Activated CD4-positive, alpha-beta T cell treated with anti-CD3 and anti-CD28 coated beads, Interleukin-2, amount 50 U/mL, for 16 hours (primary cell): Measurements from ENCODE around the gene HSPA9.

Experiments
- DNase-seq: peaks from one replicate; pipeline ENCODE4 v3.0.0-alpha.2; 2020

Gene HSPA9

DNA sequence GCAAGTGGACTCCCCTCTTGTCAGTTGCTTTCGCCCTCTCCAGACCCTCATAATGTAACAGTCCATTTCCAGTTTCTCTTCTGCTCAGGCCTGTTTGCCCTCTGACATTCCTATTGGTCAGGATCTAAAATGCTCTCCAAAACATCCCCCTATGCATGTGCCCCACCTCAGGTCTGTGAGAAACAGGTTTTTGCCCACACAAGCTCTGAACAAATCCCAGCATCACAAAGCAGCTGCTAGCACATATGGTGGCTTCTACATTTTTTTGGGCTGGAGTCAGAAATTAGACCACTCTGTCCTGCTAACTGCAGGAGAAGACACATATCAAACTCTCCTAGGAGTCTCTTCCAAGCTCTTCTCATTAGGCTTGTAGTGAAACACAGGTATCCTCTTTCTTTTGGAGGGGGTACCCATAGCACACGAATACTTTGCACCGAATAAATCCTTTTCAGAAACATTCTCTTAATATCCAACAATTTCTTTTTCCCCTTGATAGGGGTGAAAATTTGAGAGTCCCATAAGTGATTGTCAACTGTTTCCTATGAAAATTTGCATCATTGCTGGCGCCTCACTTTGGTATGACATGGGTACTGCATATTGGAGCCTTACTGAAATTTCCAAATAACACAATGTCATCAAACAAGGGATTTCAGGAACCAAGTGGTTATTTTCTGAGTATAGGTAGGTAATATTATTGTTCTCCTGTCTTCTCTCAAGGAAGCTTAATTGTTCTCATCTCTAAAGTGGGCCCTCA lies 19.3 kb upstream of the HSPA9 start:
- DNase-seq, result no peak

DNA sequence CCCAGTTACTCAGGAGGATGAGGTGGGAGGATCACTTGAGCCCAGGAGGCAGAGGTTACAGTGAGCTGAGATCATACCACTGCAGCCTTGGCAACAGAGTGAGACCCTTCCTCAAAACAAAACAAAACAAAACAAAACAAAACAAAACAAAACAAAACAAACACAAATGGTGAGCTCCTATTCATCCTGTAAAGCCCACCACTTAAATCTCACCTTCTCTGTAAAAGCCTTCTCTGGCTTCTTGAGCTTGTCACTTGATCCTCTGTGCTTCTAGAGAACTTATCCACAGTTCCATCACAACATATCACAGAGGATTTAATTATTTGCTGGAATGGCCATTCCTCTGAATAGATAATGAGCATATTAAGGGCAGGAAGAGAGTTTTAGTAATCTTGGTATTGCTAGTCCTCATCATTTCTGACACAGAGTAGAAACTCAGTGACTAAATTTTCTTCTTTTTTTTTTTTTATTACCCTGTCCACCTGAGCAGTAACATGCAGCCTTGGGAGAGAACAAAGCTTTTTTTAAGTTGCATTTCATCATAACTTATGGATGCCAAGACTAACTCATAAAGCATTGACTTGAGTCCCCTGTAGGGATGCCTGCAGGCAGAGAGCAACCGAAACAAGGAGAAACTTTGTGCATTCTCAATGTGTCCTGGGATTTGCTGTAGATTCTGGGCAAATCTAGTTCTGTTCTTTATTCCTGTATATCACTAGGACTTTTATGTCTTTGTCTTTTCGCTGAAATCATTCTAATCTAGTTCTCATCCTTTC lies 13.0 kb upstream of the HSPA9 start:
- DNase-seq, result no peak

DNA sequence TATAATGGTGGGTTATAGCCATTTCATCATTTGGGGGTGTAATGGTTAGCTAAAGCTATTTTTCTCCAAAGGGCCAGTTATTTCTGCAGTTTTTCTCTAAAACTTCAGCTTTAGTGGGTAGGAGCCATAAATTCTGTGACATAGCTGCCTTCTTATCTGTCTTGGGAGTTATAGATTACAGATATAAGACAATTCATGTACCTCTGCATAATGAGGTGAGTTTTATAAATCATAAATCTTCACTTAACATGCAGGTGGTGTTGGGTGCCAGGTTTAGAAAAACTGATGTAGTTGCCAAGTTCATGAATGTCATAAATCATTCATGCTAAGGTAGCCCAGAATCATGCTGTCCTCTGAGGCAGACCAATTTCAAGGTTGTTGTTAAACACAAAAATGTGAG lies 10.0 kb upstream of the HSPA9 start:
- DNase-seq, result no peak

DNA sequence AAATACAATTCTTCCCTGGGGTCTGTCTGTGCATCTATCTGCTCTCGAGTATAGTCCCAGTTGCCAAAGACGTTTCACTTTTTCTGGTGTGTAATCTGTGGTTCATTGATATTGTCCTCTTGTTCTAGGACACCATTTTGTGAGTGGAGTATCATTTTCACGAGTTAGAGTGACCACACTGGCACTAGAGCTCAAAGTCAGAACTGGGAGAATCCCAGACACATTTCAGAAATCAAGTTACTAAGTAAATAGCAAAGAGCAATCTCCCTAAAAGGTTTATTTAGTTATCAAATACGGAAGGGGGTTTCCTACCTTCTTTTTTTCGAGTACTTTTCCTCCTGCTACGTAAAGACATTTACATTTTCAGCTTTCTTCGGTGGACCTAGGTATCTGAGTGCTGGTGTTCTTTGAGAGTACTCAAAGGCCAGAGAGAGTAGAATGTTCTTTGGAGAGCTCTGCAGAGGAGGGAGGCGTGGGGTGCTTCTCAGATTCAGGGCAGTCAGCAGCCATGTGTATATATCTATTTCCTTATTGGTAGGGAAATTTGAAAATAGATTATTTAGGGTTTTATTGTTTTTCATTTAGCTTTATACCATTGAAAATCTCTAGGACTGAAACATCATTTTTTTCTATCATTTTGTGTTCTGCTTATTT lies 8.9 kb upstream of the HSPA9 start:
- no peak for DNase-seq

DNA sequence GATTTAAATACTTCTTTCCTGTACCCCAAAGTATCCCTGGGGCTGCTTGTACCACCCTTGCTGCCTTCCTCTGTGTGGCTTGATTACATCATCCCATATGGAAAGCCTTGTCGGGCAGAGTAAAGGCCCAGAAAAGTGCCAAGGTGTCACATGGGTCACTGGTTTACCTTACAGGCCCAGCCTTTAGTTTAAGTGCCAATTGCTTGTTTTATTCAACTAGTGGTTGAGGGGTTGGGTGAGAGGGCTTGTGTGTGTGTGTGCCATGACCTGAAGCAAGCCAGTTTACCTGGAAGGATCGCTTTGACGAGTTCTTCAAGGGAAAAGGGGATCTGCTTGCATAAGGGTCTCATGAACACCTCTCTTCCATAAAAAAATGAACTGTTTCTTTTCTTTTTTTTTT lies 7.8 kb upstream of the HSPA9 start:
- DNase-seq, result no peak

DNA sequence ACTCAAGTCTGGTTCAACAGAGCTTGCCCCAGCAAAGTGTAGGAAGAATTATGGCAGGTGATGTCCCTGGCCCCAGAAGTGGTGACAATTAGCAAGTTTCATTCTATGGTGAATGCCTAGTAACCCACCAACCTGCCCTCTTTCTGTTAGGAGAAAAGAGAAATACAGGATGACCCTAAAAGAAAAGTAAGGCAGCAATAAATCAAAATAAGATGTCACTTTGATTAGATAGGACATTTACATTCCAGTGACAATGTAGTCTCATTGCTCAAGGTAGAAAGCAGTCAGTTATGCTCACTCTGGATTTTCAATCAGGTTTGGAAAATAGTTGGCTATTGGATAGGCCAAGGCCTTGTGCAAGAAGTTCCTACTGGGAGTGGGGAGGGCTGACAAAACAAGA lies 5.6 kb upstream of the HSPA9 start:
- DNase-seq, result no peak

DNA sequence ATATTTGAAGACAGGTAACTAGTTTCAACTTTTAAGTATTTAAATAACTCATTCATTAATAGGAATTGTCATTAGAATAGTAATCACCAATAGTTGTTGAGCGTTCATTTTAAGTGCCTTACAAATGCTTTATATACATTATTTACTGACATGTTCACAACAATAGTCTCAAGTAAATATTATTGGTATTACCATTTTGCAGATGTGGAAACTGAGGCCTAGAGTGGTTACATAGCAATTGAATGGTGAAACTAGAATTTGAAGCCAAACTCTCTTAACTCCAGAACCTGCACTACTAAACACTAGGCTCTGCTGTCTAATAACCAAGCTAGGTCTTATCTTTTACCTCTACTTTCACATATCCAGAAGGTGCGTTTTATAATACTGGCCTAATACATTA lies 4.8 kb upstream of the HSPA9 start:
- DNase-seq, result no peak

DNA sequence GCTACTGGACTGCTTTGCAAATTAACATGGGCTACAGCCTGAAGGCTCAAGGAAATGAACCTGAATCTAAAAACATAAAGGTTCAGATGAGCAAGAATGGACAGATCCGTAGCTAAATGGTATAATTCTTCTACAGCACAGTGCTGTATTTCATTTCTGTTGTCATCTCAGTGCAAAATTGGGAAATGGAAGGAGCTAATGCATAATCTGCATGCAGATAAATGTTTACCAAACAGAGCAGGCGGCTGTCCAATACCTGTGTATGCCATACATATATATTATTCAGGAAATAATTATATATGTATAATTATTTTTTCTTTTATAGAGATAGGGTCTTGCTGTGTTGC lies 4.3 kb upstream of the HSPA9 start:
- DNase-seq, result no peak

DNA sequence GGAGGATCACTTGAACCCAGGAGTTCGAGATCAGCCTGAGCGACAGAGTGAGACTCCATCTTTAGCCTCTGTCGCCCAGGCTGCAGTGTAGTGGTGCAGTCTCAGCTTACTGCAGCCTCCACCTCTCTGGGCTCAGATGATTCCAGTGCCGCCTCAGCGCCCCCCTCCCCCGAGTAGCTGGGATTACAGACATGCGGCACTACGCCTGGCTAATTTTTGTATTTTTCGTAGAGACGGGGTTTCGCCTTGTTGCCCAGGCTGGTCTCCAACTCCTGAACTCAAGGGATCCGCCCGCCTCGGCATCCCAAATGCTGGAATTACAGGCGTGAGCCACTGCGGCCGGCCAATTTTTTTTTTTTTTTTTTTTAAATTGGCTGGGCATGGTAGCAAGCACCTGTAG lies 2.3 kb upstream of the HSPA9 start:
- DNase-seq, result no peak

DNA sequence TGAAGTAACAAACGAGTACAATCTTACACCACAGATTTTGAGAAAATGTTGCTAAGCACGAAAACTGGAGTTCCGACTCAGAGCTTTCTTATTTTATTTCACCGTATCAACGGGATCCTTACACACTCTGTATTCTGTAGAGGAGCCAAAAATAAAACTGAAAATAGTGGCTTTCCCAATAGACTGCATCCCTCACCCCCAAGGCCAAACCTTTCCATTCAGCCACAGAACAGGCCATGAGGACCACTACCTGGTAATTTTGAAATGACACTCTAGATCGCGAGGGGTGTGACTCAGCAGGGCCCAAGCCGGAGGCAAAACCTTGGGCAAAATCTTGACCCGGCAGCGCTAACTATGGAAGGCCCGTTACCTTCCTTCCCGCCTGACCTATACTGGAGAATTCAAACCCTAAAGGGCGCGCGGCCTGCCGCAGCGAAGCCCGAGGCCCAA lies 432 bp downstream of the HSPA9 start:
- DNase-seq, result no peak

DNA sequence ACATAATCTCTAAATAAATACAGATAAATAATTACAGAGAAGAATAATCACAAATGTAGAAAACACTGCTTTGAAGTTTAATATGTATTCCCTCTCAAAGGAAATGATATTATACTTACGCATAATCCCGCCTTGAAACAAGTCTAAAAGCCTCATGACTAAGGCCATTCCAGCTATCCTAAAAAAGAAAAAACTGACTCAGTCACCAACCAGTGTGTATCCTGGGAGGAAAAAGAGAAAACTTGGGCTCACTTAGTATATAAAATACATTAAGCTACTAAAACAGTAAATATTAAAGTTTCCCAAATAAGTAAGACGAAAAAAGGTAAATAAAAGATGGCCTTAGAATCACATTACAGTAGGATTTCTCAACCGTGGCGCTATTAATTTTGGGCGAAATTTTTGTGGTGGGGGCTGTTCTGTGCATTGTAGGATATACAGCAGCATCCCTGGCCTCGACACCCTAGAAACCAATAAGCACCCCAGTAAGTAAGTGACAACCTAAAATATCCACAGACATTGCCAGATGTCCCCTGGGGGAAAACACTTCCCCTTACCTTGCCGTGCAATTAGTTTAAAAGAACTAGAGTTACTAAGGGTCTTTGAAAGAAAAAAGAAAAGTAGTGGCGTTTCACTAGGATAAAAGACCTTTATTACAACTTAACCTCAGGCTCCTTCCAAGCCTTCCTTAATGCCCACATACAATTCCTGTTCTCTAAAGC lies 1.1 kb downstream of the HSPA9 start:
- DNase-seq, result no peak

DNA sequence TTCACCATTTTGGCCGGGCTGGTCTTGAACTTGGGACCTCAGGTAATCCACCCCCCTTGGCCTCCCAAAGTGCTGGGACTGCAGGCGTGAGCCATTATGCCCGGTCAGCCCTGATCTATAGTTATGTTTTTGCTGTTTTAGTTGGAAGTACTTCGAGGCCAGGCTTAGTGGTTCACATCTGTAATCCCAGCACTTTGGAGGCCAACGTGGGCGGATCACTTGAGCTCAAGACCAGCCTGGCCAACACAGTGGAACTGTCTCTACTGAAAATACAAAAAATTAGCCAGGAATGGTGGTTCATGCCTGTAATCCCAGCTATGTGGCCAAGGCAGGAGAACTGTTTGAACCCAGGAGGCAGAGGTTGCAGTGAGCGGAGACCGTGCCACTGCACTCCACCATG lies 2.0 kb downstream of the HSPA9 start:
- DNase-seq, result no peak

DNA sequence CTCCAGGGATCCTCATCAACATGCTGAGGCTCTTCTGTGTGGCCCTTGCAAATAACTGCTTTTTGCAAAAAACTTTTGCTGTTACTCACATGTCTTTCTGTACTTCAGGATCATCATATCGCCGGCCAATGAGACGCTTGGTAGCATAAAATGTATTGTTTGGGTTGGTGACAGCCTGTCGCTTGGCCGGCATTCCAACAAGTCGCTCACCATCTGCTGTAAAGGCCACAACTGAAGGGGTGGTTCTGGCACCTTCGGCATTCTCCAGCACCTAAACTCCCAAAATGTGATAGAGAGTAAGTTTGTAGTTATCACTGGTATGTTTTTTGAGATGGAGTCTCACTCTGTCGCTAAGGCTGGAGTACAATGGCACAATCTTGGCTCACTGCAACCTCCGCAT lies 4.3 kb downstream of the HSPA9 start:
- no peak for DNase-seq

DNA sequence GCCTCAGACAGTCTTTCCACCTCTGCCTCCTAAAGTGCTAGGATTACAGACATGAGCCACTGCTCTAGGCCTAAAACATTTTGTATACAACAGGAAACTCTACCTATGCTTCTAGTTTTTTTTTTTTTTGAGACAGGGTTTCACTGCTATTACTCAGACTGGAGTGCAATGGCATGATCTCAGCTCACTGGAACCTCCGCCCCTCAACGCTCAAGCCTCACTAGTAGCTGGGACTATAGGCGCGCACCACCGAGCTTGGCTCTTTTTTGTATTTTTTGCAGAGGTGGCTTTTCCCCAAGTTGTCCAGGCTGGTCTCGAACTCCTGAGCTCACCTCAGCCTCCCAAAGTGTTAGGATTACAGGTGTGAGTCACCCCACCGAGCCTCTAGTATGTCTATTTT lies 5.4 kb downstream of the HSPA9 start:
- DNase-seq, result no peak

DNA sequence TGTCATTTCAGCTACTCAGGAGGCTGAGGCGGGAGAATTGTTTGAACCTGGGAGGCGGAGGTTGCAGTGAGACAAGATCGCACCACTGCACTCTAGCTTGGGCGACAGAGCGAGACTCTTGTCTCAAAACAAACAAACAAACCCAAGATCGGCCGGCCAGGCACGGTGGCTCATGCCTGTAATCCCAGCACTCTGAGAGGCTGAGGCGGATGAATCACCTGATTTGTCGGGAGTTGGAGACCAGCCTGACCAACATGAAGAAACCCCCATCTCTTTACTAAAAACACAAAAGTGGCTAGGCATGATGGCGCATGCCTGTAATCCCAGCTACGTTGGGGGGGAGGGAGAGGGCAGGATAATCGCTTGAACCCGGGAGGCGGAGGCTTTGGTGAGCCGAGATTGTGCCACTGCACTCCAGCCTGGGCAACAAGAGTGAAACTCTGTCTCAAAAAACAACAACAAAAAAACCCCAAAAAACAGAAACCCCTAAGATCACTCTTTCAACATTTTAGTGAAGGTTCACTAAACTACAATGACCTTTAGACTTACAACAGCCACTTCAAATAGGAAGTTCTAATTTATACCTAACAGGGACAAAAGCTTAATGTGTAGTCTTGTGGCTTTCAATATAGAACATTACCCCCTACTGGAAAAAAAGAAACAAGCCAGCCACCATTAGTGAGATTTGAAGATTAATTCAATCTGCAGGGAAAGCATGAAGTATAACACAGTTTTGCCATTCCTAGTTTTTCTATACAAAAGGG lies 7.0 kb downstream of the HSPA9 start:
- no peak for DNase-seq

DNA sequence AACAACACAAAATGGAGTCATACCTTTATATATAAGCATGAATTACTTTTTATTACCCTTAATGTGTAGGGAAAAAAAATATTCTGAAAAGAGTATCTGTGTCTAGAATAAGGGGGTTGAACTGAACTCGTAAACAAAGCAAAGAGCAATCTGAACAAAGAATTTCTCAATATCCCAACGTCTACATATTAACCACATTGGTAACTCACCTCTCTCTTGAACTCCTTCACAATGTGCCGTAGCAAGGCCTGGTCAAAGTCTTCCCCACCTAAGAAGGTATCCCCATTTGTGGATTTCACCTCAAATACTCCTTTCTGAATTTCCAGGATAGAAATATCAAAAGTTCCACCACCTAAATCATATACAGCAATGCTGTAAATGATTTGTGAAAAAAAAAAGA lies 8.4 kb downstream of the HSPA9 start:
- no peak for DNase-seq

DNA sequence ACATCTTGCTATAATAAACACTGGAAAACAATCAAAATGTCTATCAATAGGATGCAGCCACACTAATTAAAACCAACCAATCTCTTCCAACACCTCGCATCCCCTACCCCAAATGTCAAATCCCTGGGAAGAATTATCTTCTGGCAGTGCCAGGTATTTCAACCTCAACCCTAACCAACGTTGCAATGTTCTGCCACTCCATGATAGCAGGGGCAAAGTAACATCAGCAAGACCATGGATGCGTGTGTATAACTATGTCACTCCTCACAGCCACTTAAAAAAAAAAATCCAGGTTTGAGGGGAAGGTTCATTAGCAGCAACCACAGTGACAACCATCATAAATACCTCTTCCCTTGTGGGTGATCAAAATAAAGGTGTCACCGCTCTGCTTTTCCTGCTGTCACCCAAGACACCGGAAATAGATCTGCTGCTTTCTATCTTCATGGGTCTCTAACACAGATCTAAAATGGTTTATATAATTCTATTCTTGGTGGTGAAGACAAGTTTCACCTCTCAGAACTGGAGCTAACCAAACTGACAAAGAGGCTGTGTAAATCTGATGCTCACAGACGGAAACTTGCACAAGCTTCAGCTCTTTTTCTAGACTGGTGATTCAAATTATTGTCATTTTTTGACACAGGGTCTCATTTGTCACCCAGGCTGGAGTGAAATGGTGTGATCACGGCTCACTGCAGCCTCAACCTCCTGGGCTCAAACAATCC lies 9.9 kb downstream of the HSPA9 start:
- DNase-seq, result peak; percentile 45

DNA sequence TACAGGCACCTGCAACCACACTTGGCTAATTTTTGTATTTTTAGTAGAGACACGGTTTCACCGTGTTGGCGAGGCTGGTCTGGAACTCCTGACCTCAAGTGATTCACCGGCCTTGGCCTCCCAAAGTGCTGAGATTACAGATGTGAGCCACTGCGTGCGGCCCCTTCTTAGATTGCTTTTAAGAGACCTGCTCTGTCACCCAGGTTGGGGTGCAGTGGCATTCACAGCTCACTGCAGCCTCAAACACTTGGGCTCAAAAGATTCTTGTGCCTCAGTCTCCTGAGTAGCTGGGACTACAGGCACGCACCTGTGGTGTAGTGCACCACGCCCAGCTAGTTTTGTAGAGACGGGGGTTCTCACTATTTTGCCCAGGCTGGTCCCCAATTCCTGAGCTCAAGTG lies 11.0 kb downstream of the HSPA9 start:
- DNase-seq, result no peak

DNA sequence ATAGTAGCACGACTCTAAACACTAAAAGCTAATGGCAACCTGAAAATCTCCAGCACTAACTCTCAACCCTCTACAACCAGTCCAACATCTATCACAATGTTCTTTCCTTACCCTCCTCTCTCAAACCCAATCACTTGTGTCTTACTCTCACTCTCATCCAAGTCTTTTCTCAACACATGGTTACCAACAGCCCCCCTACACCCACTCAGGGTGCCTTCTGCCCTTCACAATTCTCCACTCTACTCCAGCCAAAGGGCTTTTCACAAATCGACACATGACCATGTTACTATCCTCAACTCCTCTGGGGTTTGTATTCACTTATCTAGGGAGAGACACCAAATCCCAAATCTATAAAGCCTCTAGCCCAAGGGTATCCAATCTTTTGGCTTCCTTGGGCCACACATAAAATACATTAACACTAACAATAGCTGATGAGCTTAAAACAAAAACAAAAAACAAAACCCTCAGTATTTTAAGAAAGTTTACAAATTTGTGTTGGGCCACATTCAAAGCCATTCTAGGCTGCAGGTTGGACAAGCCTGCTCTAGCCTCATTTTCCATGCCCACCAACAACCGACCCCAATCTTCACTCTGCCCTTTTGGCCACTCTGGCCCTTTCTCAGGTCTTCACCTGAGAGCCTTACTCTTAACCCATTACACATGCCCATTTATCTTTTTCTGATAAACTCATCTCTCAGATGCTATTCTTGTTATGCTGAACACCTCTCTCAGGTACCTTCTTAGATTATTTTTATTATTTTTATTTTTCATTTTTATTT lies 11.7 kb downstream of the HSPA9 start:
- no peak for DNase-seq

DNA sequence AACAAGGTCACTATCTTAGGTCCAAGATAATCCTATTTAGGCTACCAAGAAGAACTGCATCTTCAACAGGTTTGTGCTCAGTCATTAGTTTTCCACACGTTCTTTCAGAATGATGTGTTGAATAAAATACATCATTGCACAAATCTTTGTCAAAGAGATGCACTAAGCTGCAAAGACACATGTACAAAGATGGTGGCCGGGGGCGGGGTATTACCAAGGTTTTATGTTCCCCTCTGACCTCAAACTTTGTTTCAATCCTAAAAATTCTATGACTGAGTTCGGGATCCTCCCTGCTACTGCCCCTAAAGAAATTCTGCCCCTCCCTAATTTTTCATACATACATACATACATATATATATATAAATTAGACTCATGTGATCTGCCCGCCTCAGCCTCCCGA lies 14.2 kb downstream of the HSPA9 start:
- DNase-seq, result no peak

DNA sequence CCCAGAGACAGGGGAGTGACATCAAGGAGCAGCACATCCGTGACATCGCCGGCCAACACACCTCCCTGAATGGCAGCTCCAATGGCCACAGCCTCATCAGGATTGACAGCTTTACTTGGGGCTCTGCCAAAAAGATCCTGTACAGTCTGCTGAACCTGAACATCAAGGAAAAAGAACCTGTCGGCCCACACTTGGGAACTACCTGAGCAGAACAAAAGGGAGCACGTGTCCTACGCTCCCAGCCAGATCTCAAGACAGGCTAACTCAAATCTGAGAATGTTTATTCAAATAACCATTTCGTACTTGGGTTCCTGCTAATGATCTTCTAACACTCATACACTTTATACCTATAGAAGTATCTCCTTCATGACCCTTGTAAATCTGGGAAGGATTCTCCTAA lies 15.3 kb downstream of the HSPA9 start:
- DNase-seq, result no peak
